GM23248 (cell line): ENCODE measurements around the gene KRT39. TPM values are rescaled to one million over a fixed set of nuclear protein-coding genes. Genes with fewer than 3 reads are reported as not detected.

ENCODE experiments used
- DNase-seq: peaks from one replicate; pipeline ENCODE4 v3.0.0-alpha.2; 2015
- H2AFZ ChIP-seq: fragments of 200-600 bp; sonication (generic); 2 replicates; pipeline ENCODE4 v1.6.1; 2016; ENCODE audit warnings: antibody characterized with exemption
- H3F3A ChIP-seq: fragments of 200-600 bp; sonication (generic); 2 replicates; pipeline ENCODE4 v1.6.1; 2016; ENCODE audit warnings: mild to moderate bottlenecking, antibody characterized with exemption, mixed run types; ENCODE audit not compliant: insufficient read depth
- H3K27ac ChIP-seq: fragments of 200-600 bp; sonication (generic); 2 replicates; pipeline ENCODE4 v1.5.1; 2016; ENCODE audit warnings: mild to moderate bottlenecking
- H3K27me3 ChIP-seq: fragments of 200-600 bp; sonication (generic); replicated peaks from 2 replicates; pipeline ENCODE4 v1.6.1; 2016; ENCODE audit warnings: mild to moderate bottlenecking; ENCODE audit not compliant: insufficient read depth
- H3K36me3 ChIP-seq: fragments of 200-600 bp; sonication (generic); 2 replicates; pipeline ENCODE4 v1.6.1; 2016; ENCODE audit warnings: low read depth, mild to moderate bottlenecking
- H3K4me1 ChIP-seq: fragments of 200-600 bp; sonication (generic); 2 replicates; pipeline ENCODE4 v1.6.1; 2016; ENCODE audit warnings: mild to moderate bottlenecking; ENCODE audit not compliant: insufficient read depth
- H3K4me2 ChIP-seq: fragments of 200-600 bp; sonication (generic); one replicate; pipeline ENCODE4 v1.6.1; 2016; ENCODE audit warnings: mild to moderate bottlenecking; ENCODE audit not compliant: unreplicated experiment
- H3K4me3 ChIP-seq: fragments of 200-600 bp; sonication (generic); 2 replicates; pipeline ENCODE4 v1.5.1; 2016; ENCODE audit warnings: mild to moderate bottlenecking
- H3K79me2 ChIP-seq: fragments of 200-600 bp; sonication (generic); 2 replicates; pipeline ENCODE4 v1.6.1; 2016; ENCODE audit warnings: mild to moderate bottlenecking; ENCODE audit not compliant: insufficient read depth
- H3K9ac ChIP-seq: fragments of 200-600 bp; sonication (generic); 2 replicates; pipeline ENCODE4 v1.6.1; 2016; ENCODE audit warnings: mild to moderate bottlenecking
- H3K9me2 ChIP-seq: fragments of 200-600 bp; sonication (generic); 2 replicates; pipeline ENCODE4 v1.6.1; 2016; ENCODE audit warnings: mixed run types, mild to moderate bottlenecking, moderate library complexity; ENCODE audit not compliant: insufficient read depth
- H3K9me3 ChIP-seq: fragments of 200-600 bp; sonication (generic); one replicate; pipeline ENCODE4 v1.6.1; 2017; ENCODE audit warnings: low read depth
- H4K20me1 ChIP-seq: fragments of 200-600 bp; sonication (generic); 2 replicates; pipeline ENCODE4 v1.6.0; 2016; ENCODE audit not compliant: insufficient read depth
- EZH2 ChIP-seq: fragments of 200-600 bp; sonication (generic); IDR thresholded peaks from 2 replicates; pipeline ENCODE4 v1.6.1; 2018; ENCODE audit warnings: antibody characterized with exemption, mild to moderate bottlenecking; ENCODE audit not compliant: insufficient read depth, poor library complexity, severe bottlenecking
- EZH2phosphoT487 ChIP-seq: fragments of 200-600 bp; sonication (generic); IDR thresholded peaks from 2 replicates; pipeline ENCODE4 v1.6.1; 2018; ENCODE audit warnings: antibody characterized with exemption, moderate library complexity, mild to moderate bottlenecking, low read depth; ENCODE audit not compliant: insufficient read depth
- WGBS, 2 experiments: methylation state at CpG; one replicate each; pipeline ENCODE4 v1.1.6; 2015 to 2017; ENCODE audit warnings: low lambda C conversion rate in 2 of 2, low coverage in 1 of 2; ENCODE audit errors: missing lambda C conversion rate in 2 of 2; 5-methylcytosine and 5-hydroxymethylcytosine counted together
- in situ Hi-C: fragments of 300-500 bp; cut with MboI; formaldehyde crosslinking; loops from 2 replicates; pipeline ENCODE4 v1.15.0; 2020
- polyA plus RNA-seq: library from polyadenylated mRNA; unstranded; fragments of >200 nt; fragmentation: Nextera tagmentation; extraction: Ambion mirVana; gene quantifications from 2 replicates; pipeline ENCODE4 v1.2.1, GENCODE V29; 2016
- total RNA-seq: library from RNA; depleted of rRNA; stranded (reverse); fragments of >200 nt; shearing (Covaris generic); gene quantifications from 2 replicates; pipeline ENCODE4 v1.2.3, GENCODE V29; 2014

KRT39 gene
- total and polyA plus RNA-seq, 2 experiments from 2014 or later: not detected

DNA sequence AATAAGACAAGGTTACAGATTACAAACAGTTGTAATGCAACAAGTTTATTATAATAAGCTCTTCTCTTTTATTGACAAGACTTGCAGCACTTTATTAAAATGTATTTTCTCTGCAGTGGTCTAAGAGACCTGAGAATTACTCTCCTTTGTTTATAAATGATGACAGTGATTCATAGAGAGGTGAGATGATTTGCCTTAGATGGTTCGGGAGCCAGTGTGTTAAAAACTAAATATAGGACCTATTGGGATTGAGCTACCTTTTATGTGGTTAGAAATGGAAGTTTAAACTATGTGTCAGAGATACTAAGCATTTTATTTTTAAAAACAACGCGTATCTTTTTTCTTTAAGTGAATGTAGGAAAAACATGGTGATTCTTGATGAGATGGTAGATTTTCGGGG, 30.1 kb upstream of the KRT39 start:
- TF ChIP-seq EZH2: no peak
- TF ChIP-seq EZH2phosphoT487: no peak
- in situ Hi-C loops: no loop called here

DNA sequence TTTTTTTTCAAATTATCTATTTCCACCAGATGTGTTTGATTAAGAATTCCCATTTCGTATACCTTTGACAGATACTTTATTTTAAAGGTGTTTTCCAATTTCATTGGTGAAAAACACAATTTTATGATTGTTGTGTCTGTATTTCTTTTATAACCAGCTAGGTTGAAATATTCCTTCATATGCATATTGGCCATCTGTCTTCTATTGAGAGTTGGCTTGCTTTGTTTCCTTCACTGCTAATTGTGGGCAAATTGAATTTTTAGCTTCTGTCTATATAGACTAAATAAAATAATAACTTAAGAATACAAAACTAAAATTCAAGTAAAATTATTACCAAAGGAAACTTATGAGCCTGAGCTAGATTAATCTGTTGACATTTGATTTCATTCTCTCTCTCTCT, 28.4 kb upstream of the KRT39 start:
- H2AFZ ChIP-seq: no peak overlapping the region
- H3K4me3 ChIP-seq: no peak overlapping the region
- no peaks in the 10 kb centered on the region for H3K27me3 ChIP-seq
- WGBS, 2 experiments: 25 to 28% methylated on average over 1 of the region's 1 CpG
- TF ChIP-seq EZH2: no peak
- TF ChIP-seq EZH2phosphoT487: no peak
- no peaks in the 10 kb centered on the region for H3F3A ChIP-seq
- no peaks in the 10 kb centered on the region for H3K36me3 ChIP-seq
- no peak overlapping the region for H3K4me2 ChIP-seq
- no peak overlapping the region for H3K27ac ChIP-seq
- no peak overlapping the region for H3K9ac ChIP-seq
- H3K4me1 ChIP-seq: no peaks in the 10 kb centered on the region
- no peaks in the 10 kb centered on the region for H4K20me1 ChIP-seq
- no peaks in the 10 kb centered on the region for H3K9me3 ChIP-seq
- no peaks in the 10 kb centered on the region for H3K79me2 ChIP-seq
- no peak for DNase-seq
- in situ Hi-C loops: no loop called here
- H3K9me2 ChIP-seq: no peaks in the 10 kb centered on the region

More for the DNA sequence above, 30.1 kb upstream of the KRT39 start:
- H3K27me3 ChIP-seq: no peaks in the 10 kb centered on the region
- no peak for DNase-seq
- H4K20me1 ChIP-seq: no peaks in the 10 kb centered on the region
- H3F3A ChIP-seq: no peaks in the 10 kb centered on the region
- H3K4me2 ChIP-seq: no peak overlapping the region
- H3K9ac ChIP-seq: no peak overlapping the region
- H3K4me3 ChIP-seq: no peak overlapping the region
- H3K27ac ChIP-seq: no peak overlapping the region
- no peaks in the 10 kb centered on the region for H3K9me3 ChIP-seq
- no peaks in the 10 kb centered on the region for H3K36me3 ChIP-seq
- no peaks in the 10 kb centered on the region for H3K79me2 ChIP-seq
- no peaks in the 10 kb centered on the region for H3K9me2 ChIP-seq
- no peak overlapping the region for H2AFZ ChIP-seq
- WGBS, 2 experiments: 77 to 79% methylated on average over 4 of the region's 4 CpGs
- no peaks in the 10 kb centered on the region for H3K4me1 ChIP-seq

- Histone ChIP-seq H3K9me2 (no peaks in the 10 kb centered on the region), H3K9ac (no peak within 1 kb of the TSS), H2AFZ (no peak within 1 kb of the TSS), H3K79me2 (no peaks in the 10 kb centered on the region), H3K27me3 (no peaks in the 10 kb centered on the region), H3K27ac (no peak within 1 kb of the TSS), H4K20me1 (no peaks in the 10 kb centered on the region), H3K9me3 (no peaks in the 10 kb centered on the region), H3K36me3 (no peaks in the 10 kb centered on the region), H3K4me1 (no peaks in the 10 kb centered on the region), H3K4me3 (no peak within 1 kb of the TSS), H3F3A (no peaks in the 10 kb centered on the region), H3K4me2 (no peak within 1 kb of the TSS)
- no peak for TF ChIP-seq EZH2
- no peak for TF ChIP-seq EZH2phosphoT487
- no peak for DNase-seq
- WGBS, 2 experiments: 56 to 60% methylated on average over 4 of the region's 4 CpGs
- in situ Hi-C loops: no loop called here
Observed at GRCh38 chr17:40993839-40994238, 27.1 kb upstream of the KRT39 start, which contains the start of gene KRTAP3-3. TSS of gene KRTAP3-3 (minus strand) at chr17:40994164. CDS start at chr17:40994097, 67 bp downstream.

DNA sequence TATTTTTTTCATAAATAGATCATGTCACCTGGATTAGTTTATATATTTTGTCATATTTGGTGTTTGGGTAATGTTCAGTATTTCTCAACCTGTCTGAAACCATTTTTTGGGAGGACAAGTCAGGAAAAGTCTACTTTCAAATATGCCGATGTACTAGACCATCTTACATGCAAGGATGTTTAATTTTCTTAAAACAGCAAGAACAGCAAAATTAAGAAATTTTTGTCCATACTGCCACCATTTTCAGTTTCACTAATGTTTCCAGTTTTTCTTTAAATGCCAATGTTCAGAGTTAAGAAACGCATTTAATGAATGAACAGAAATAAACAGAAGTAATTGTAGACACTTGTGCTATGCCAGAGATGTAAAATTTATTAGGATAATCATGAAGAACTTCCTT, 26.3 kb upstream of the KRT39 start:
- no peaks in the 10 kb centered on the region for H3K9me3 ChIP-seq
- H3K9ac ChIP-seq: no peak overlapping the region
- in situ Hi-C loops: no loop called here
- no peaks in the 10 kb centered on the region for H3K79me2 ChIP-seq
- no peak overlapping the region for H3K27ac ChIP-seq
- TF ChIP-seq EZH2phosphoT487 (no peak), EZH2 (no peak)
- no peak overlapping the region for H3K4me3 ChIP-seq
- 94 to 98% methylated on average over 2 of the region's 2 CpGs for WGBS, 2 experiments
- H4K20me1 ChIP-seq: no peaks in the 10 kb centered on the region
- no peaks in the 10 kb centered on the region for H3F3A ChIP-seq
- no peak overlapping the region for H2AFZ ChIP-seq
- DNase-seq: no peak
- no peaks in the 10 kb centered on the region for H3K4me1 ChIP-seq
- H3K27me3 ChIP-seq: no peaks in the 10 kb centered on the region
- H3K36me3 ChIP-seq: no peaks in the 10 kb centered on the region
- no peak overlapping the region for H3K4me2 ChIP-seq
- no peaks in the 10 kb centered on the region for H3K9me2 ChIP-seq

- H3K27me3 ChIP-seq: no peaks in the 10 kb centered on the region
- no peak overlapping the region for H2AFZ ChIP-seq
- WGBS, 2 experiments: 78 to 88% methylated on average over 3 of the region's 3 CpGs
- H3K4me3 ChIP-seq: no peak overlapping the region
- H3K79me2 ChIP-seq: no peaks in the 10 kb centered on the region
- TF ChIP-seq EZH2 (no peak), EZH2phosphoT487 (no peak)
- DNase-seq: no peak
- no peaks in the 10 kb centered on the region for H3K36me3 ChIP-seq
- H3K4me1 ChIP-seq: no peaks in the 10 kb centered on the region
- H3F3A ChIP-seq: no peaks in the 10 kb centered on the region
- in situ Hi-C loops: no loop called here
- no peaks in the 10 kb centered on the region for H3K9me3 ChIP-seq
- H3K9me2 ChIP-seq: no peaks in the 10 kb centered on the region
- H3K4me2 ChIP-seq: no peak overlapping the region
- no peak overlapping the region for H3K9ac ChIP-seq
- H3K27ac ChIP-seq: no peak overlapping the region
- H4K20me1 ChIP-seq: no peaks in the 10 kb centered on the region
Observed at GRCh38 chr17:40992666-40993065, 25.9 kb upstream of the KRT39 start.
